Stimulated activated CD4-positive, alpha-beta T cell treated with anti-CD3 and anti-CD28 coated beads, Interleukin-4, amount 100 ng/mL, for 4 hours (primary cell): ENCODE results near the gene KCP.
"Not testable (repeated sequence)": the region's sequence is repeated elsewhere in the genome, so short reads cannot be mapped to it uniquely, and the experiment has no call there.

Experiments
- DNase-seq, 2 experiments: peaks; one replicate each; pipeline ENCODE4 v3.0.0-alpha.2; 2020

The KCP gene

DNA sequence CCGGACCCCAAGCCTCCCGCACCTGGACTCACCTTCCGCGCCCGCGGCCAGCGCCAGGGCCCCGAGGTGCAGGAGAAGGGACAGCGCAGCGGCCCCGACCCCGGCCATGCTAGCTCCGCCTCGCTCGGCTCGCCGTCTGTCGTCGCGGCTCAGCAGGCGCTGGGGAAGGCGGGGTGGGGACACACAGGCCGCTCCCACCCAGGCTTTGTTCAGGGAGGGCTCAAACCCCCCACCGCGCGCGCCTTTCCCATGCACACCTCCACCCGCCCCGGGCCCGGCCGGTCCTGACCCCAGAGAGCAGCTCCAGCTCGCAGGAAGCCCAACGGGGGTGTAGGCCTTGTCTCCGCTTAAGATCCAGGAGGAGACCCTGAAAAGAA, at the start of gene KCP:
Gene KCP, minus strand, starts transcription at position 141 of the 377 bp plus-strand sequence. Its CDS starts 33 bp downstream, at position 108.
- no peak for DNase-seq

DNA sequence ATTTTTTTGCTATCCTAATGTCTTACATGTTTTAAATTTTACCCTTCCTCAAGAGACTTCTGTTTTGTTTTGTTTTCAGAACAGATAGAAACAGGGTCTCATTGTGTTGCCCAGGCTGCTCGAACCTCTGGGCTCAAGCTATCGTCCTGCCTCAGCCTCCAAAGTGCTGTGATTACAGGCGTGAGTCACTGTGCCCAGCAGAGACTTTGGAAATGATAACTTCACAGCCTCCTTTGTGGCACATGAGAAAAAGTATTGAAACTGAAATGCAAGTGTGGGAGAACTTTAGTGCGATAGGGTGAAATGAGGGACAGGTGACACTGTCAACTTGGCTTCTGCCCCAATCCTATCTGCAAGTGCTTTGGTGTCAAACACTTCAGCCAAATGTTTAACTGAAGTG, 48.8 kb upstream of the KCP start:
- no peak for DNase-seq

DNA sequence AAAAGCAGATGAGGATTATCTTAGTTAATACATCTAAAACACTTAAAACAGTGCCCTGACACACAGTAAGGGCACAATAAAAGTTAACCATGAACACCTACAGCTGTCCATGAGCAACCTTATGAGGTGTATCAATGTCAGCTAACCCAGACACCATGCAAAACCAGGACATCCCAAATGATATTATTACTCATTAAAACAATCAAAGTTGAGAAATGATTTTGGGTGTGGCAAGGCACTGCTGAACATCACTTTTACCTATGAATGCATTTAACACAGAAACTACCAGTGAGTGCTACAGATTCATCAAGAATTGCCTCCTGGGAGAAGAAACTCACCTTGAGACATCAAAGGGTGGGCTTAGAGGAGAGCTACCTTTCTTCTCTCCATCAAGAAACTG, 45.5 kb upstream of the KCP start:
- no peak for DNase-seq

DNA sequence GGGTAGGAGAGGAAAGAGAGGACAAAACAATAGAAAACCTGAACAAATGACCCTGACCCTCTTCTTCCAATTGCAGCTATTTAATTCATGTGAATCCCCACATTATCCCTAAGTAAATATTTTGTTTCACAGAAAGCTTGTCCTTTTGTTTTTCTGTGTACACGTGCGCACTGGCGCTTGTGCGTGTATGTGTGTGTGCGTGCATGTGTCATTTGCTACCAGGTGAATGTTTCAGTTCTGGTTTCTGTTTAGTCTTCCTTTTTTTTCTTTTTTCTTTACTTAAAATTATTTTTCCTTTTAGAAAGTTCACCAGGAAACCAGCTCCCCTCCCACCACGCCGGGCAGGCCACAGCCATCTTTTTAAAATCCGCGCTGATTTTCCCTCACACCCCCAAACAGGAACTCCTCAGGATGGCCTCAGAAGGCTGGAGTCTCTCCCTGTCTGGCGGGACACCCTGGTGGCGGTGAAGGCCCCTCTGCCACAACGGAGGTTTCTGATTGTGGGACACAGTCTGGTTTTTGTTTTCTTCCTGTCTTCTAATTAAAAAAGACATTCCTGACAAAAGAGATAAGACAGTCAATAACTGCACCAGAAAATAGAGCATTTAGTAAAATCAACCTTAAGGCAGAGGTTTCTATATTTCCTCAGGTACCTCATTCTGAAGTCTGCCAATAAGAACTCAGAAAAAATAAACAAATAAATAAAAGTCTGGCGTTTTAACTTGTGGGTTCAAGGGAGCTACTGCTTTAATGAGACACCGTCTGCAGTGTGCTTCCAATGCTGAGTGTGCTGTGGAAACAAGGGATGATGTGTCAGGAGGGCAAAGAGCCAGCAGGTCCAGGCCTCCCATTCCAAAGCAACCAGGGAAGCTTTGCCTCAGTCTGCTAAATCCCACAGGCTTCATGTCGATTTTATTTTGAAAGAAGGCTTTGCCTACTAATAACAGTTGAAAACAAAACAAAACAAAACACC, 44.6 kb upstream of the KCP start:
- DNase-seq: no peak

DNA sequence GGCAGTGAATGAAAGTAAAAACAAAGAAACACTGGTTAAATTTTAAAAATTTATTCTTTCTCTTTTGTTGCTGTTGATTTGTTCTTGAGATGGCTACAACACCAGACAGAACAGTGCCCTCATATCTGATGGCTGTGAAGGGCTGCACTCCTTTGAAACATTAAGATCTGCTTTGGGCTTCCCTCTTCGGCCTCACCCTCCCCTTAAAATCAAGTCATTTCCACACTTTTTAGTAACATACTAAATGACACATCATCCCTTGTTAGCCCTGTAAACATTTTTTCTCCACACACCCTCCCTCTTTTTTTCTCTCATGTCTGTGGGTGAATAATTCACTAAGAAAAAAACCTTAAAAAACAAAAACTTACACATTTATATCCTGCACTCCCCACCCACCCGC, 43.6 kb upstream of the KCP start:
- DNase-seq: no peak

GRCh38 chr7:128951296-128951695, 40.8 kb upstream of the KCP start:
- no peak for DNase-seq

DNA sequence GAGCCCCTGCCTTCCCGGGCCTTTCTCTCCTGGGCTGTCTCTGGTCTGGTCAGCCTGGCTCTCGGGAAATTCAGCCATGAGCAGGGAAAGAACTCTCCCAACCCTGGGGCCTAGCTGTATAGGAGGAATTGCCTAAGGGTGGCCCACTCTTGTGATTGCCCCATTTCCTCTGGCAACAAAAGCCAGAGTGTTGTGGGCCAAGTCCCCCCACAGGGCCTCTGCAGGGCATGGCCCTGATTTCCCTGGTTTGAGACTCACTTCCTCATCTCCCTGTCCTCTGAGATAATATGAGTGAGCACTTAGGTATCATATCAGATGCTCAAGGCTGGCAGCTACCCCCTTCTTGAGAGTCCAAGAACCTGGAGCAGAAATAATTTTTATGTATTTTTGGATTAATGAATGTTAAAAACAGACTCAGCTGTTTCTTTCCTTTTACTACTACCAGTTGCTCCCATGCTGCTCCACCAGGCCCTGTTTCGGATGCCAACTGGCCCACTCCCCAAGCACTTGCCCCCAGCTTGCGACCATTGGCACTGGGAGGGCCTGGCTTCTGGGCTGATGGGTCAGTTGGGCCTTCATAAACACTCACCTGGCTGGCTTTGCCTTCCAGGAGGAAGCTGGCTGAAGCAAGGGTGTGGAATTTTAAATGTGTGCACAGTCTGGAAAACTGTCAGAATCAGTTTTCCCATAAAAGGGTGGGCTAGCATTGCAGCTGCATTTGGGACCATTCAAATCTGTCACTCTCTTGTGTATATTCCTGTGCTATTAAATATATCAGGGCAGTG, 38.7 kb upstream of the KCP start:
- DNase-seq: no peak

- DNase-seq: no peak
These were observed 37.9 kb upstream of the KCP start for GRCh38 chr7:128948312-128948973.

DNA sequence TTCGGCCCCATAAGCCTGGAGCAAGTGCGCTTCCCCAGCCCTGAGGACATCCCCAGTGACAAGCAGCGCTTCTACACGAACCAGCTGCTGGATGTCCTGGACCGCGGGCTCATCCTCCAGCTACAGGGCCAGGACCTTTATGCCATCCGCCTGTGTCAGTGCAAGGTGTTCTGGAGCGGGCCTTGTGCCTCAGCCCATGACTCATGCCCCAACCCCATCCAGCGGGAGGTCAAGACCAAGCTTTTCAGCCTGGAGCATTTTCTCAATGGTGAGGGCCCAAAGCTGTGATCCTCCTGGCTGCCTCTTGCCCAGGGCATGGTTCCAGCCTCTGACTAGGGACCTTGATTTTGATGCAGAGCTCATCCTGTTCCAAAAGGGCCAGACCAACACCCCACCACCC, 37.3 kb upstream of the KCP start:
- DNase-seq: no peak

- DNase-seq: no peak
These were observed 36.7 kb upstream of the KCP start for GRCh38 chr7:128946936-128947830.

DNA sequence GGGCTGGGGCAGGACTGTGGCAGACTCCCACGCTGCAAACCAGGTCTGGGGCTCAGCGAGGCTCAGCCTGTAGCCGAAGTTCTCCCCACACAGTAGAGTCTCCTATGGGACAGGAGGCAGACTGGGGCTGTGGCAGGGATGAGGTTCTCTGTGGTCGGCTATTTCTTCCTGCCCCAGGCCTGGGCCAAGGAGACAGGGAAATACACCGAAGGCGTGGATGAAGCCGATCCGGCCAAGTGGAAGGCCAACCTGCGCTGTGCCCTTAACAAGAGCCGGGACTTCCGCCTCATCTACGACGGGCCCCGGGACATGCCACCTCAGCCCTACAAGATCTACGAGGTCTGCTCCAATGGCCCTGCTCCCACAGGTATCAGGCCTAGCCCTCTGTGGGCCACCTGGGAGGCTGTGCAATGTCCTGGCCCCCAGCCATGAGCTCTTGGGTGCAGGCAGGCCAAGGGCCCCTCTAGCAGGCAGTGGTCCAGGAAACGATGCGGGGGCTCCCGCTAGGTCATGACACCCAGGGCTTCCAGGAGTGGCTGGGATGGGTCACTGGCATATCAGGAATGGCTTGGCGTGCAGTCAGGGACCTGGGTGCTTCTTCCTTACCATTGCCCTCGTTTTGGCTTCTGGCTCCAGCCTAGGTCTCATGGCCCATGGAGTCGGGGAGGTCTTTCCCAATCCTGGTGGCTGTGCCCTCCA, 35.3 kb upstream of the KCP start:
- no peak for DNase-seq

DNA sequence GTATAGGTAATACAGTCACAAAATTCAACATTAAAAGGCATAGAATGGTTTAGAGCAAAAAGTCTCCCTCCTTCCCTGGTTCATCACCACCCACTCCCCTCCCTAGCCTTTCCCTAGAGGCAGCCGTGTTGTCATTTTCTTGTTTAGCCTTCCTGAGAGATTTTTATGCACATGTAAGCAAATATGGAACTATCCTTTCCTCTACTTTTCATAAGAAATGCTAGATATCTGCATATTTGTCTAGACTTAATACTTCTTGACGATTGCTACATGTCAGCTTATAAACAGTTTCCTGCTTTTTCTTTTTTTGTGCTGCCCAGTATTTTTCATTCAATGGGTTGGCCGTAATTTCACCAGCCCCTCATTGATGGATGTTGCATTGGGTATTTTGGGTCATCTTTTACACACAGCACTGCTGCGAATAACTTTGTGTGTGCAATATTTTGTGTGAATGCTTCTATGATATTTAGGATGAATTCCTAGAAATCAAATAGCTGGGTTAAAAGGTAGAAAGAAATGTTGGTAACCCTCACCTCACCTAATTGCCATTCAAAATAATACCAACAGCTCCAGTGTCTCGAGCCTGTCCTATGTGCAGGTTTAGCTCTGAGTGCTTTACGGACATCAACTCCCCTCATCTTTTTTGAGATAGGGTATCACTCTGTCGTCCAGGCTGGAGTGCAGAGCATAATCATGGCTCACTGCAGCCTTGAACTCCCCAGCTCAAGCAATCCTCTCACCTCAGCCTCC, 34.2 kb upstream of the KCP start:
- DNase-seq: no peak

DNA sequence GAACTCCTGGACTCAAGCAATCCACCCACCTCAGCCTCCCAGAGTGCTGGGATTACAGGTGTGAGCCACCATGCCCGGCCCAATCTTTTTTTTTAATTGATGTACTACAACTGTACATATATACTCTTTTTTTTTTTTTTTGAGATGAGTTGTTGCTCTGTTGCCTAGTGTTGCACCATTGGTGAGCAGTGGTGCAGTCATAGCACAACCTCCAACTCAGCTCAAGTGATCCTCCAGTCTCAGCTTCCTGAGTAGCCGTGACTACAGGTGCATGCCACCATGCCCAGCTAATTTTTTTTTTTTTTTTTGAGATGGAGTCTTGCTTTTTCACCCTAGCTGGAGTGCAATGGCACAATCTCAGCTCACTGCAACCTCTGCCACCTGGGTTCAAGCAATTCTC, 32.7 kb upstream of the KCP start:
- not testable (repeated sequence) for DNase-seq

DNA sequence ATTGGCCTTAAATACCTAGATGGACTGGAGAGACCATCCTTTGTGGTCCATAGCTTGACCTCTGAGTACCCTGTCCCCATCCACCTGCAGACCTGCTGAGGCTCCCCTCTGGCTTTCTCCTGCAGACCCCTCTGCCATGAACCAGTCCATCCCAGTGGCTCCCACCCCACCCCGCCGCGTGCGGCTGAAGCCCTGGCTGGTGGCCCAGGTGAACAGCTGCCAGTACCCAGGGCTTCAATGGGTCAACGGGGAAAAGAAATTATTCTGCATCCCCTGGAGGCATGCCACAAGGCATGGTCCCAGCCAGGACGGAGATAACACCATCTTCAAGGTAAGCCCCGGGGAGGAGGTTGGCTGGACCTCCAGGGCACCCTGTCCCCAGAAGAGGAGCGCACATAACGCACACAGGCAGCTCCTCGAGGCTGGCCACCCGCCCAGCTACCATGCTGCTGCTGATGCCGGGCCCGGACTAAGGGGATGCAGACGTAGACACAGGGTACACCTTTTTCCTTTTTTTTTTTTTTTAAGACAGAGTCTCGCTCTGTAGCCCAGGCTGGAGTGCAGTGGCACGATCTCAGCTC, 31.5 kb upstream of the KCP start:
- no peak for DNase-seq

GRCh38 chr7:128941323-128941890, 30.9 kb upstream of the KCP start:
- no peak for DNase-seq

DNA sequence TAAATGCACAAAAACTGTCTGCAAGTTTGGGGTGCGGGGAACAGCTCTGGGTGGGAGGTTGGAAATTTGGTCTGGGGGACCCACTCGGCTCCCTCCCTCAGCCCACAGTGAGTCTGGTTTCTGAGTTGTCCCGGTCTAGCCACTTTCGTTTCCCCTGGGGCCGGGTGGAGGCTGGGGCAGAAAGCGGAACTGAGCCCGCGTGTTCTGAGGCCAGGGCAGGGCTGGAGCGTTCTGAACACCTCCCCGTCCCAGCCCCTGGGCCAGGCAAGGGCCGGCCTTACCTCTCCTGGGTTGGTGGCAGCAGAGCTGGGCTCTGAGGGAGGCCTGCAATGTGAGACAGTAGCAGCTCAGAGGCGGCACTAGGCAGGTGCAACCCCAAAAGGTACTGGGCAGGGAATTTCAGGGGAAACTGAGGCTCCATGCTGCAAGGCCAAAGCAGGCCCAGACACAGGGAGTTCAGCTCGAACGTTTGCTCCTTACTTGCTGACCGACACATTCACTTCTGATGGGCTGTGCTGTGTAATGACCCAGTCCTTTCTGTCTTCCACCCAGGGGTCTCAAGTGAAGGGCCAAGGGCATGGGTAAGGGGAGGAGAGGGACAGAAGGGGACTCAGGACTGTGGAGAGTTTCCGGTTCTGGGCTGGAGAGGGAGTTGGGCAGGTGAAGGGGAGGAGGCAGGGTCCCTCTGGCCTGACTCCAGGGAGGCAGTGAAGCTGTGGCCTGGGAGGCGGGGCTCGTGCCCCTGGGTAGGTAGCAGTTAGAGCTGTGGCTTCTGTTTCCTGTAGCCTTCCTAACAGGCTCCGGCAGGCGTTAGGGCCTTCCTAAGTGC, 30.2 kb upstream of the KCP start:
- peak in 1 of 2 experiments; percentile 3 for DNase-seq

- DNase-seq: no peak
These were observed 29.4 kb upstream of the KCP start for GRCh38 chr7:128939861-128940410.

DNA sequence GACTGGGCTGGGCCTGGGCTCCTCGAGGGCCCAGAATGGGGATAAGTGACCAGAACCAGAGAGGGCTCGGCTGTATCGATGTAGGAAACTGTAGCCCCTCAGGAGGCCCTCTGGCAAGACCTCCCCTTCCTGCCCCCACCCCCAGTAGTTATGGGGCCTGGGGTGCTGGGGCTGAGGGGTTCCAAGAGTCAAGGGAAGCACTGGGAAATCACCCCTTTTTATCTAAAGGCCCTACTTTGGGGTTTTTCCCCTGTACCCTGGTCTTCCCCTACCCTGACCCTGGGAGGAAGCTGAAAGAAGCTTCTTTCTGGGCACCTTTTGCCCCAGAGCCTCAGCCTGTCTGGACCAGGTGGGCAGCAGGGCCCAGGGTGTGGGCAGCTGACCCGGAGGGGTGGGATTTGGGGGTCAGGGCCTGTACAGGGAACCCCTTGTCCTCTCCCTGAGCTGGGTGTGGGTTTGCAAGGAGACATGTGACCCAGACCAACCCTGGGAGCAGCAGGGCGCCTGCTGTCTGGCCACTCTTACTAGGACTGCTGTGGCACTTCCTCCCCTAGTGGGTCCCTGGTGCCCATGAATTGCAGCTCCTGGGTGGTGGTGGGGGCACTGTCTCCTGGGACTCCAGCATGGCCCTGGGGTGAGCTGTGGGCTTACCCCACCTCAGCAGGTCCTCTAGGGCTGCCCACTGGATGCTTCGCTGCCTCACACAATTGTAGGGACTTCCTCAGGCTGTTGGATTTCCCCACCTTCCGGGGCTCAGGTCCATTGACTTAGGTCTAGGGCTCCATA, 28.8 kb upstream of the KCP start:
- DNase-seq: no peak
